ENCODE results near the gene CACNG5.

The CACNG5 gene, protein sequence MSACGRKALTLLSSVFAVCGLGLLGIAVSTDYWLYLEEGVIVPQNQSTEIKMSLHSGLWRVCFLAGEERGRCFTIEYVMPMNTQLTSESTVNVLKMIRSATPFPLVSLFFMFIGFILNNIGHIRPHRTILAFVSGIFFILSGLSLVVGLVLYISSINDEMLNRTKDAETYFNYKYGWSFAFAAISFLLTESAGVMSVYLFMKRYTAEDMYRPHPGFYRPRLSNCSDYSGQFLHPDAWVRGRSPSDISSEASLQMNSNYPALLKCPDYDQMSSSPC

DNA sequence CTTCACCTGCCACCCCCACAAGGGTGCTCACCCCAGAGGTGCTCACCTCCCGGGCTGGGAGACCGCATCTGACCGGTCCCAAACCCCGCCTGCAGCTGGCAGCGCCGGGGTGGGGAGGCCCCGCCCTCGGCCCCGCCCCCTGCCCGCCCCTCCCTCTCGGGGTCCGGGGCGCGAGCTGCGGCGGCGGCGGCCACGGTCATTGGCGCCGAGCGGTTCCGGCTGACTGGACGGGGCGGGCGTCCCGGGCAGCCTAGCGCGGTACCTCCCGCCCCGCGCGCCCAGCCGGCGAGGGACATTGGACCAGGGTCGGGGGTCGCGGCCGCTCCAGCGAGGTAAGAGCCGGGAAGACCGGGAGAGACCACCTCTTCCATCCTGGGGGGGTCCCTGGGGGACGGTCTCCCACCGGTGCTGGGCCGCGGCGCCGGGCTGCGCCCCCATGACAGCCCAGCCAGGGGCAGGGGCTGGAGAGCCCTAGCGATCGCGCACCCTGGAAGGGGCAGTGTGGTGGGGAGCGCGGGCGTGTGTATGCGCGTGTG, at the start of gene CACNG5:
Gene CACNG5, plus strand, starts transcription at position 199 of the 536 bp plus-strand sequence. CDS start 42,216 bp downstream, outside the sequence.
- Histone ChIP-seq H3K9ac (ENCODE audit: low read length) (no peak within 1 kb of the TSS), H3K4me1 (ENCODE audit: control insufficient read depth, insufficient read depth, low read length) (no peaks in the 10 kb centered on the region), H3K36me3 (ENCODE audit: control insufficient read depth, insufficient read depth, low read length) (no peaks in the 10 kb centered on the region), H3K4me3 (ENCODE audit: low read length) (no peak within 1 kb of the TSS), H3K27me3 (ENCODE audit: control insufficient read depth, insufficient read depth, low read length) (peaks cover 61% of the 10 kb centered on the region), H3K9me3 (ENCODE audit: control insufficient read depth, low read length) (no peaks in the 10 kb centered on the region)

DNA sequence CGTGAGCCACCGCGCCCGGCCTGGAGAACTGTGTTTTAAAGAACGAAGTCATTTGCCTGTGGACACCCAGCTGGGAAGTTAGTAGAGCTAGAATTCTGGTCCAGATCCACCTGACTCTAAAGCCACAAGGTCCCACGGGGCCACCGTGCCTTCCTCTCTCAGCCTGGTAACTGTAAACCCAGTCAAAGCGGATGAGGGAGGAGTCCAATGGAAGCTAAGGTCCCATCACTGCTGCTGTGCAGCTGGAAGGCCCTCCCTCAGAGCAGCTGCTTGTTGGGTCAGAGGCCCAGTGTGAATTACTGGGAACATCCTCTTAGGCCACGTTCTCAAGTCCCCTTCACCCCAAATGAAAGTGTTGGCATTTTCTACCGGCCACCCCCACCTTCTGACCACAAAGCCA, 48.8 kb upstream of the CACNG5 start:
- Histone ChIP-seq H3K9ac (ENCODE audit: low read length) (no peak overlapping the region), H3K27me3 (ENCODE audit: control insufficient read depth, insufficient read depth, low read length) (no peaks in the 10 kb centered on the region), H3K9me3 (ENCODE audit: control insufficient read depth, low read length) (no peaks in the 10 kb centered on the region), H3K36me3 (ENCODE audit: control insufficient read depth, insufficient read depth, low read length) (no peaks in the 10 kb centered on the region), H3K4me3 (ENCODE audit: low read length) (no peak overlapping the region), H3K4me1 (ENCODE audit: control insufficient read depth, insufficient read depth, low read length) (no peaks in the 10 kb centered on the region)

DNA sequence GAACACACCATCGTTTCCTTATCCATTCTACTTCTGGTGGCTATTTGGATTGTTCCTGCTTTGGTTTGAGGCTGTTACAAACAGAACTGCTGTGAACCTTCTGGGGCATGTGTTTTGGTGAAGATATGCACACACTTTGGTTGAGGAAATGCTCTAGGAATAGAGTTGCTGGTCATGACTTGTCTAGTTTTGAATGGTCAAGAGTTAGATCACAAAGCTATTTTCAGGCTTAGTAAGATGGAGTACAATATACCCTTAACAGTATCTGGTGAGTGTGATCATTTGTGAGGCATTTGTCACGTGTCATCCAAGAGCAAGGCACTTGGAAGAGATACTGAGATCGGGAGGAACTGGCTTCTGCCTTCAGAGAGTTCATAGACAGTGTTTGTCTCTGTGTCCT, 47.0 kb upstream of the CACNG5 start:
- no peaks in the 10 kb centered on the region for H3K9me3 ChIP-seq (ENCODE audit: control insufficient read depth, low read length)
- no peaks in the 10 kb centered on the region for H3K27me3 ChIP-seq (ENCODE audit: control insufficient read depth, insufficient read depth, low read length)
- no peaks in the 10 kb centered on the region for H3K36me3 ChIP-seq (ENCODE audit: control insufficient read depth, insufficient read depth, low read length)
- H3K4me1 ChIP-seq (ENCODE audit: control insufficient read depth, insufficient read depth, low read length) = no peaks in the 10 kb centered on the region
- H3K4me3 ChIP-seq (ENCODE audit: low read length) = no peak overlapping the region
- no peak overlapping the region for H3K9ac ChIP-seq (ENCODE audit: low read length)

DNA sequence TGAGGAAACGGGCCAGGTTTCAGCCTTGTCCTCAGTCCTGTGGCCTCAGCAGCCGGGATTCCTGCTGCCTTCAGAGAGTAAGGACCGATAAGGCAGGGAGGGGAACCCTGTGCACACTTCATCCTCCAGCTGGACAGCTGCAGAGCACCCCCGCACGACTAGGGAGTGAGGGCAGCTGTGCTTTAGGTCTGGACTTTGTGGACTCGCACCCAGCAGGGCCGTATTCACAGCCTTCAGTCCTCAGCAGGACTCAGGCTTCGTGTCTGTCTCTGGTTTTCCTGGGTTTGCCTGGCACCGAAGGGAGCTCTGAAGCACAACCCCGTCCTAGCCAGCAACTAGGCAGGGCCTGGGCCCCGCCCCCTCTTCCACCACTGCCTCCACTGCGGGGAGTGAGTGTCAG, 45.8 kb upstream of the CACNG5 start:
- no peak overlapping the region for H3K9ac ChIP-seq (ENCODE audit: low read length)
- no peaks in the 10 kb centered on the region for H3K9me3 ChIP-seq (ENCODE audit: control insufficient read depth, low read length)
- H3K4me3 ChIP-seq (ENCODE audit: low read length) = no peak overlapping the region
- no peaks in the 10 kb centered on the region for H3K4me1 ChIP-seq (ENCODE audit: control insufficient read depth, insufficient read depth, low read length)
- no peaks in the 10 kb centered on the region for H3K27me3 ChIP-seq (ENCODE audit: control insufficient read depth, insufficient read depth, low read length)
- no peaks in the 10 kb centered on the region for H3K36me3 ChIP-seq (ENCODE audit: control insufficient read depth, insufficient read depth, low read length)

DNA sequence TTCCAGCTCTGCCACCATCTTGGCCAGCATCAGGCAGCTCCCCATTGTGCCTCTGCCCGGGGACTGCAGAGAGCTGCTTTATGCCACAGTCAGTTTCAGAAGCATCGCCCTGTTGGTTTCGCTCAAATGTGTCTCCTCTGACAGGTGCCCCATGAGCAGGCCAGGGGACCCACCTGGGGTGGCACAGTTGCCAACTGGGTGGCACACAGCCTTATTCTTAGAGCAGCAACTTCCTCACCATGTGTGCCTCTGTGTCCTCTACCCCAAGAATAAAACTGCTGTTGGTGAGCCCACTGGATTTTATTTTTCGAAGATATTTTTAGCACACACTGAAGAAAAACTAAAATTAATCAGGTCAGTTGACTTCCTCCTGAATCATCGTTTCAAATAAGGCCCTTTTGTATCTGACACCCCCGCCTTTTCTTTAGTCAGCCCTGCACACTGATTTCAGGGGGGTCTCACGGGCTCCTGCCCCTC, 44.9 kb upstream of the CACNG5 start:
- H3K27me3 ChIP-seq (ENCODE audit: control insufficient read depth, insufficient read depth, low read length) = no peaks in the 10 kb centered on the region
- H3K4me3 ChIP-seq (ENCODE audit: low read length) = no peak overlapping the region
- no peaks in the 10 kb centered on the region for H3K36me3 ChIP-seq (ENCODE audit: control insufficient read depth, insufficient read depth, low read length)
- H3K9ac ChIP-seq (ENCODE audit: low read length) = no peak overlapping the region
- no peaks in the 10 kb centered on the region for H3K4me1 ChIP-seq (ENCODE audit: control insufficient read depth, insufficient read depth, low read length)
- no peaks in the 10 kb centered on the region for H3K9me3 ChIP-seq (ENCODE audit: control insufficient read depth, low read length)

DNA sequence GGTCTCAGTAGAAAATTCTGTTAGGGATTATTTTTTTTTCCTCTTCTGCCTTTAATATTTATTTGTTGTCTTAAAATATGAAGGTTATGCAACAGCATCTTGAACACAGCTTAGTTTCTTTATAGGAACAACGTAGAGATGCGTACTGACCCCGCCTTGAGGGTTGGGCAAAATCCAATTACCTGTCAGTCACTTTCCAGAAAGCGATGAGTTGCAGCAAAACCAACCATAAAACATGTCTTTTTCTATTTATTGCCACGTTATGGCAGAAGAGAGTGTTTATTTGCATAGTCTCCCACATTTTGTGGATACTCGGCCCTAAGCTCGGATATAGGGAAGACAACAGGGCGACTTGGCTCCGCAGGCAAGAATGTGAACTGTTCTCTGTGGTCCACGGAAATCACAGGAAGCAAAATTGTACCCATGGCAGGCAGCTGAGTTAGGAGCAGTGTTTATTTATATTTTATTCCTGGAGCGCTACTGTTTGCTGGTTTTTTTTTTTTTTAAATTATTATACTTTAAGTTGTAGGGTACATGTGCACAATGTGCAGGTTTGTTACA, 44.3 kb upstream of the CACNG5 start:
- Histone ChIP-seq H3K27me3 (ENCODE audit: control insufficient read depth, insufficient read depth, low read length) (no peaks in the 10 kb centered on the region), H3K36me3 (ENCODE audit: control insufficient read depth, insufficient read depth, low read length) (no peaks in the 10 kb centered on the region), H3K9ac (ENCODE audit: low read length) (no peak overlapping the region), H3K4me3 (ENCODE audit: low read length) (no peak overlapping the region), H3K9me3 (ENCODE audit: control insufficient read depth, low read length) (no peaks in the 10 kb centered on the region), H3K4me1 (ENCODE audit: control insufficient read depth, insufficient read depth, low read length) (no peaks in the 10 kb centered on the region)

DNA sequence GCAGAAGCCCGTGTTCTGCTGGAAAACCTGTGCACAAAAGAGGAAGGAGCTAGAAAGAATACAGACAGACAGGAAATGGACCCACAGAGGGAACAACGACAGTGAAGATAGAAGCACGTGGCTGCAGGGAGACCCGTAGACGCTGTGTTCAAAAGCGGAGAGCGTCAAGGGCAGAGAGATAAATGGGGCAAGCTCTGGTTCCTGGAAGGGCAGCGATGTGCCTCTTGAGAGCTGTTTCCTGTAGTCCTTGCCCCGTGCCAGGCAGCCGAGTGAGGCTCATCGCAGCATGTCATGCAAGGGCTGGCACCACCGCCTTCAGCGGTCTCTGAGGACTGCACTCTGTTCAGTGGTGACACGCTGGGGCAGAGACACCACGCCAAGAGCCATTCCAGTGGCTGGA, 43.6 kb upstream of the CACNG5 start:
- H3K27me3 ChIP-seq (ENCODE audit: control insufficient read depth, insufficient read depth, low read length) = no peaks in the 10 kb centered on the region
- H3K9ac ChIP-seq (ENCODE audit: low read length) = no peak overlapping the region
- H3K9me3 ChIP-seq (ENCODE audit: control insufficient read depth, low read length) = no peaks in the 10 kb centered on the region
- H3K4me1 ChIP-seq (ENCODE audit: control insufficient read depth, insufficient read depth, low read length) = no peaks in the 10 kb centered on the region
- H3K36me3 ChIP-seq (ENCODE audit: control insufficient read depth, insufficient read depth, low read length) = no peaks in the 10 kb centered on the region
- H3K4me3 ChIP-seq (ENCODE audit: low read length) = no peak overlapping the region

DNA sequence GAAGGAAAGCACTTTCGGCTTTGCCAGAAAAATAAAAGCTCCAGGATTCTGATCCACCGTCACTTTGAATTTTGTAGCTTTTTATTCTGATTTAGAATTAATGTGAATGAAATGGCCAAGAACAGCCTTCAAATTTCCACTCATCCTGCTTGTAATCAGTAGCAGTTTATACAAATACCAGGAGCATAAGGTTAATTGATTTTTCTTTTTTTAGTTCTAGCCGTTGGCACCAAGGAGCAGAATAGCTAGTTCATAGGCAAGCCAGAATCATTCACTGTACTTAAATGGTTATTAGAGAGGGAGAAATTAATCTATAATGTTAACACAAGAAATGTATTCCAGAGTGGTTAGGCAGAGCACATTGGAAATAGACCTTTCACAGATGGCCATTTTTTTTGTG, 41.1 kb upstream of the CACNG5 start:
- Histone ChIP-seq H3K9ac (ENCODE audit: low read length) (no peak overlapping the region), H3K4me1 (ENCODE audit: control insufficient read depth, insufficient read depth, low read length) (no peaks in the 10 kb centered on the region), H3K27me3 (ENCODE audit: control insufficient read depth, insufficient read depth, low read length) (no peaks in the 10 kb centered on the region), H3K9me3 (ENCODE audit: control insufficient read depth, low read length) (no peaks in the 10 kb centered on the region), H3K36me3 (ENCODE audit: control insufficient read depth, insufficient read depth, low read length) (no peaks in the 10 kb centered on the region), H3K4me3 (ENCODE audit: low read length) (no peak overlapping the region)

DNA sequence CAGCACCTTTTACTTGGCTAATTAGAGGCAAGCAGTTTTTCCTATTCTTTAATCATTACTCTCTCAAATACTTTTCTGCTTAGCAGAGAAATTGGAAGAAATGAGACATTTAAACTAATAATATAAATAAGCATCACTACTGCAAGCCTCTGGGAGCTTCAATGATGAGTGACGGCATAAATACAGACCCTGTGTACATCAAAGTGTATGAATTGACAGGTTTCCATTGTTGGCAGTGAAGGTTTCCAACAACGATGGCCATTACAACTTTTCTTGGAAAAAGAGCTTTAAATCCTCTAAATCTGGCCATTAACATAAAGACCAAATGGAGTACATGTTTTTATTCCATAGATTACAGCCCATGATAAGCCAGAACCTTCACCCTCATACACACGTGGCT, 39.4 kb upstream of the CACNG5 start:
- no peaks in the 10 kb centered on the region for H3K27me3 ChIP-seq (ENCODE audit: control insufficient read depth, insufficient read depth, low read length)
- no peak overlapping the region for H3K4me3 ChIP-seq (ENCODE audit: low read length)
- H3K9me3 ChIP-seq (ENCODE audit: control insufficient read depth, low read length) = no peaks in the 10 kb centered on the region
- no peak overlapping the region for H3K9ac ChIP-seq (ENCODE audit: low read length)
- H3K36me3 ChIP-seq (ENCODE audit: control insufficient read depth, insufficient read depth, low read length) = no peaks in the 10 kb centered on the region
- no peaks in the 10 kb centered on the region for H3K4me1 ChIP-seq (ENCODE audit: control insufficient read depth, insufficient read depth, low read length)

DNA sequence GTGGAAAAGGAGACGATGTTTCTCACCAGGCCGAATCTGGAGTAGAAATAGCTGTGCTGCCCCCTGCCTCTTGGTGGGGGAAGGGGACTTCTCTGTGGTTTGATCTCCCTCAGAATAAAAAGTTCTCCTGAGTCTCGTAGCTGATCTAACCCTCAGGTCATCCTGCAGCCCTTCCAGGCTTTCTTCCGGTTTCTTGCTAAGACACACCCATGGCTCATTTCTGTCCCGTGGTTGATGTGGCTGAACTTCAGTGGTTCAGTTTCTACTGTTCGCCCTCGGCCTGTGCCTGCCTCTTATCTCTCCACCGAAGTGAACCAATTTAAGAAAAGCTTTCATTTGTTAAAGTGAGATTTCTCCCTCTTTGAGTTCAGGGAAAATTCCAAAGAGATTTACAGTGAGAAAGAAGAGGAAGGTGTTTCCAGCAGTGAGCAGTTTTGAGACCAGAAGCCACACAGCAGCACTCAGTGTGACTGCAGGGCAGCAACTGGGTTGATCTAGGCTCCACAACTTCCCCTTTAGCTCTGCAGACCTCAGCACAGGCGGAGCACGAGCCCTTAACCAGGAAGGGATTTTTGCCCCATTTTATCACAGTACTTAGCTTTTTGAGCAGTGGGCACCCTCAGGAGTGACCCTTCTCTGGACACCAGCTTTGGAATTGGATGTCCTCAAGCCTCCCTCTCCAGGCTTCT, 34.9 kb upstream of the CACNG5 start:
- H3K9me3 ChIP-seq (ENCODE audit: control insufficient read depth, low read length) = no peaks in the 10 kb centered on the region
- no peaks in the 10 kb centered on the region for H3K4me1 ChIP-seq (ENCODE audit: control insufficient read depth, insufficient read depth, low read length)
- no peaks in the 10 kb centered on the region for H3K36me3 ChIP-seq (ENCODE audit: control insufficient read depth, insufficient read depth, low read length)
- H3K4me3 ChIP-seq (ENCODE audit: low read length) = no peak overlapping the region
- H3K27me3 ChIP-seq (ENCODE audit: control insufficient read depth, insufficient read depth, low read length) = no peaks in the 10 kb centered on the region
- H3K9ac ChIP-seq (ENCODE audit: low read length) = no peak overlapping the region

DNA sequence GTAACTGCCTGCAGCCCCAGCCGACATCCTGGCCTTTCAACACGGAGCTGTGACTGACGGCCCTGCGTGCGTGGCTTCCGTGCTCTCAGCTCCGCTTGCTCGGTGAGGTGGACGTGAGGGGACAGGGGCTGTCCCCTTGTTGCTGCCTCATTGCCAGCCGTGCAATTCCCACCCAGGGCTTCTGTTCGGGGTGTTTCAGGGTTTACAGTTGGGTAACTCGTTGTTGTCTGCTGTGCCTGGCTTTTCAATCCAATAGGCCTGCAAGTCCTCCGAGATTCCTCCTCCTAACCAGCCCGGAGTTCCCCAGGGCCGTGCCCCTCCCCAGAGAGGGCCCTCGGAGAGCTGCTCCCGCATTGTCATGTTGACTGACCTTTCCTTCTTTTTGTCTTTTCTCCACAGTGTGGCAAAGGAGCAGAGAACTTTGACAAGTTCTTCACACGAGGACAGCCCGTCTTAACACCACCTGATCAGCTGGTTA, 31.4 kb upstream of the CACNG5 start:
- Histone ChIP-seq H3K9ac (ENCODE audit: low read length) (no peak overlapping the region), H3K9me3 (ENCODE audit: control insufficient read depth, low read length) (no peaks in the 10 kb centered on the region), H3K27me3 (ENCODE audit: control insufficient read depth, insufficient read depth, low read length) (no peaks in the 10 kb centered on the region), H3K4me3 (ENCODE audit: low read length) (no peak overlapping the region), H3K4me1 (ENCODE audit: control insufficient read depth, insufficient read depth, low read length) (no peaks in the 10 kb centered on the region), H3K36me3 (ENCODE audit: control insufficient read depth, insufficient read depth, low read length) (no peaks in the 10 kb centered on the region)

DNA sequence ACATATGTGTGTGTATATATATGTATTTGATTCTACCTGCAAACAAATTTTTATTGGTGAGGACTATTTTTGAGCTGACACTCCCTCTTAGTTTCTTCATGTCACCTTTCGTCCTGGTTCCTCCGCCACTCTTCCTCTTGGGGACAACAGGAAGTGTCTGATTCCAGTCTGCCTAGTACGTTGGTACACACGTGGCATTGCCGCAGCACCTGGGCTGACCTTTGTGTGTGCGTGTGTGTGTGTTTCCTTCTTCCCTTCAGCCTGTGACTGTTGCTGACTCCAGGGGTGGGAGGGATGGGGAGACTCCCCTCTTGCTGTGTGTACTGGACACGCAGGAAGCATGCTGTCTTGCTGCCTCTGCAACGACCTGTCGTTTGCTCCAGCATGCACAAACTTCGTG, 29.4 kb upstream of the CACNG5 start:
- no peaks in the 10 kb centered on the region for H3K9me3 ChIP-seq (ENCODE audit: control insufficient read depth, low read length)
- H3K27me3 ChIP-seq (ENCODE audit: control insufficient read depth, insufficient read depth, low read length) = no peaks in the 10 kb centered on the region
- no peak overlapping the region for H3K4me3 ChIP-seq (ENCODE audit: low read length)
- no peaks in the 10 kb centered on the region for H3K4me1 ChIP-seq (ENCODE audit: control insufficient read depth, insufficient read depth, low read length)
- no peaks in the 10 kb centered on the region for H3K36me3 ChIP-seq (ENCODE audit: control insufficient read depth, insufficient read depth, low read length)
- H3K9ac ChIP-seq (ENCODE audit: low read length) = no peak overlapping the region
